Measurements from ENCODE around the gene NHSL2.

GRCh38 chrX:72117636-72118210 lies 207.1 kb downstream of the NHSL2 start:
- TF ChIP-seq, protein P1, sequence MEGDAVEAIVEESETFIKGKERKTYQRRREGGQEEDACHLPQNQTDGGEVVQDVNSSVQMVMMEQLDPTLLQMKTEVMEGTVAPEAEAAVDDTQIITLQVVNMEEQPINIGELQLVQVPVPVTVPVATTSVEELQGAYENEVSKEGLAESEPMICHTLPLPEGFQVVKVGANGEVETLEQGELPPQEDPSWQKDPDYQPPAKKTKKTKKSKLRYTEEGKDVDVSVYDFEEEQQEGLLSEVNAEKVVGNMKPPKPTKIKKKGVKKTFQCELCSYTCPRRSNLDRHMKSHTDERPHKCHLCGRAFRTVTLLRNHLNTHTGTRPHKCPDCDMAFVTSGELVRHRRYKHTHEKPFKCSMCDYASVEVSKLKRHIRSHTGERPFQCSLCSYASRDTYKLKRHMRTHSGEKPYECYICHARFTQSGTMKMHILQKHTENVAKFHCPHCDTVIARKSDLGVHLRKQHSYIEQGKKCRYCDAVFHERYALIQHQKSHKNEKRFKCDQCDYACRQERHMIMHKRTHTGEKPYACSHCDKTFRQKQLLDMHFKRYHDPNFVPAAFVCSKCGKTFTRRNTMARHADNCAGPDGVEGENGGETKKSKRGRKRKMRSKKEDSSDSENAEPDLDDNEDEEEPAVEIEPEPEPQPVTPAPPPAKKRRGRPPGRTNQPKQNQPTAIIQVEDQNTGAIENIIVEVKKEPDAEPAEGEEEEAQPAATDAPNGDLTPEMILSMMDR (IDR thresholded peaks at IDR 0.05), result no peak
- TF ChIP-seq POLR2A (IDR thresholded peaks at IDR 0.05), result no peak

All from uterus (tissue), 2 donors.